ENCODE results near the gene KIAA1755. TPM values are rescaled to one million over a fixed set of nuclear protein-coding genes. Genes with fewer than 3 reads are reported as not detected.

The KIAA1755 gene
- total RNA-seq, 4 donors from 2014 or later, result 0.24 to 9.9 (median 1.6) TPM

DNA sequence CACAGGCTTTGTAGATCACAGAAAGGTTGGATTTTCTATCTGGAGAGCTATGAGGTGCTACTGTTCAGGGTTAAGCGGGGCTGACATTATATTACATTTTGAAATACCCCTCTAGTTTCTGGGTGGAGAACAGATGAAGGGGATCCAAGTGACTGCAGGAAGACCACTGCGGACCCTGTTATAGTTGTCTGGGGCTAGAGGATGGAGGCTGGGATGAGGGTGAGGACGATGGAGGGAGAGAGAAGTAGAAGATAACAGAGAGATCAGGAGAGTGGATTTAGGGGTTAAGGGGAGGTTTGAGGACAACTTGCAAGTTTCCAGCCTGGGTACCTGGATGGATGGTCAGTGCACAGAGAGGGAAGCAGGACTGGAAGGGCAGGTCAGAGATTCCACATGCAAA lies 52.0 kb downstream of the KIAA1755 start:
- ATAC-seq (ENCODE audit: low FRiP score) (no peak), DNase-seq (ENCODE audit: low spot score) (no peak)
- TF ChIP-seq, protein P1, sequence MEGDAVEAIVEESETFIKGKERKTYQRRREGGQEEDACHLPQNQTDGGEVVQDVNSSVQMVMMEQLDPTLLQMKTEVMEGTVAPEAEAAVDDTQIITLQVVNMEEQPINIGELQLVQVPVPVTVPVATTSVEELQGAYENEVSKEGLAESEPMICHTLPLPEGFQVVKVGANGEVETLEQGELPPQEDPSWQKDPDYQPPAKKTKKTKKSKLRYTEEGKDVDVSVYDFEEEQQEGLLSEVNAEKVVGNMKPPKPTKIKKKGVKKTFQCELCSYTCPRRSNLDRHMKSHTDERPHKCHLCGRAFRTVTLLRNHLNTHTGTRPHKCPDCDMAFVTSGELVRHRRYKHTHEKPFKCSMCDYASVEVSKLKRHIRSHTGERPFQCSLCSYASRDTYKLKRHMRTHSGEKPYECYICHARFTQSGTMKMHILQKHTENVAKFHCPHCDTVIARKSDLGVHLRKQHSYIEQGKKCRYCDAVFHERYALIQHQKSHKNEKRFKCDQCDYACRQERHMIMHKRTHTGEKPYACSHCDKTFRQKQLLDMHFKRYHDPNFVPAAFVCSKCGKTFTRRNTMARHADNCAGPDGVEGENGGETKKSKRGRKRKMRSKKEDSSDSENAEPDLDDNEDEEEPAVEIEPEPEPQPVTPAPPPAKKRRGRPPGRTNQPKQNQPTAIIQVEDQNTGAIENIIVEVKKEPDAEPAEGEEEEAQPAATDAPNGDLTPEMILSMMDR (IDR thresholded peaks at IDR 0.05), result no peak

GRCh38 chr20:38208088-38208487 lies 52.4 kb downstream of the KIAA1755 start:
- ATAC-seq (ENCODE audit: low FRiP score) (no peak), DNase-seq (ENCODE audit: low spot score) (no peak)
- TF ChIP-seq, protein P1 (IDR thresholded peaks at IDR 0.05), result no peak

- DNase-seq (ENCODE audit: low spot score) (no peak), ATAC-seq (ENCODE audit: low FRiP score) (no peak)
- TF ChIP-seq, protein P1 (IDR thresholded peaks at IDR 0.05), result no peak
Observed at GRCh38 chr20:38207621-38208020, 52.9 kb downstream of the KIAA1755 start.

GRCh38 chr20:38205001-38205400 lies 55.5 kb downstream of the KIAA1755 start:
- DNase-seq (ENCODE audit: low spot score) (no peak), ATAC-seq (ENCODE audit: low FRiP score) (no peak)
- TF ChIP-seq, protein P1 (IDR thresholded peaks at IDR 0.05), result no peak

DNA sequence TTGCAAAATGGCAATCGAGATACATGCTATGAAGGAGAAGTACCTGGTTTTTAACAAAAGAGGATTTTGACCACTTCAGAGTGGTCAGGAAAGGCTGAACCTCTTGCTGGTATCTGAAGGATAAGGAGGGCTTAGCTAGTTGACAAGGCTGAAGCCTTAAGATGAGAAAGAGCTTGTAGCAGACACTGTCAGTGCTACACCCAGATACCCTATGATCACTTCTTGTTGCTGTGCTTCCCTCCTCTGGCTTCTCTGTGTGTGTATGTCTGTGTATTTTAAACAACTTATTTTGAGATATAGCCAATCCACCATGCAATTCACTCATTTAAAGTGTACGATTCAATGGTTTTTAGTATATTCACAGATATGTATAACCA lies 56.6 kb downstream of the KIAA1755 start:
- TF ChIP-seq, protein P1 (IDR thresholded peaks at IDR 0.05), result no peak
- ATAC-seq (ENCODE audit: low FRiP score) (no peak), DNase-seq (ENCODE audit: low spot score) (no peak)

DNA sequence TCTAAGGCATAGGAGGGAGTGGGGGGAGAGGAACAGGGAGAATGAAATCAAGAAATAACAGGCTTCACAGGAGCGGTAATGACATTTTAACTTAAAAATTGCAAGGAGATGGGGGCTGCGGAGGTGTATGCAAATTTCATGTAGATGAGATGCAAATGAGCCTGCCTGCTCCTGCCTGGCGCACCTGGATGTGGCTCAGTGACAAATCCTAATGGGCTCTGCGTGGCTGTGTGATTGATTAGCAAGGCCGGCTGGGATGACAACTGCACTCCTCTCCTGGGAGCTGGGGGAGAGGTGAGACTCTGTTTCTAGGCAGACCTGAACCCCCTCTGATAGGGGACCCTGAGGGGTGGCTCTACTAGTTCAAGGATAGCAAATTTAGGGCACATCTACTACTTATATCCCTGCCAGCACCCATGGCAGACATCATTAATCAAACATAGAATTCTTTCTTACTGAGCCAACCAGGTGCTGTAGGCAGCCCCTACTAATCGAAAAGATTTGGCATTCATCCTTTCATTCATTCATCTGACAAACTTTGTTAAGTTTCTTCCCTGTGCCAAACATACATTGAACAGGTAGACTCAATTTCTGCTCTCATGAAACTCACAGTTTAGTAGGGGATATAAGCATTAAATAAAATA lies 57.1 kb downstream of the KIAA1755 start:
- ATAC-seq (ENCODE audit: low FRiP score), result no peak
- DNase-seq (ENCODE audit: low spot score), result no peak
- TF ChIP-seq, protein P1 (IDR thresholded peaks at IDR 0.05), result no peak

DNA sequence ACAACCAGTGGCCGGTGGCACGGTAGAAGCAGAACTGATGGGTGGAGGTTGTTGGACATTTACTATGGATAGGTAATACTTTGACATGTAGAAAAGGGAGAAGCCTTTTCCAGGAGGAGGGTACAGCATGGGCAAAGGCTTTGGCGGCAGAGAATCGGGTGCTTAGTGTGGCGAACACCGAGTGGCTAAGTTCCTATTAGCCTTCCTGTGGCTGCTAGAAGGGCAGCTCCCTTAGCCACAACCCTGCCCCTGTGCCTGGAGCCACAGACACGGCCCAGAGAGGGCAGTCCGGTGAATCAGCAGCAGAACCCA lies 57.6 kb downstream of the KIAA1755 start:
- ATAC-seq (ENCODE audit: low FRiP score) (no peak), DNase-seq (ENCODE audit: low spot score) (no peak)
- TF ChIP-seq, protein P1 (IDR thresholded peaks at IDR 0.05), result no peak

Data from omental fat pad (tissue), 4 donors.